ENCODE data around the gene FXR2. TPM values are rescaled to one million over a fixed set of nuclear protein-coding genes. Genes with fewer than 3 reads are reported as not detected.

The FXR2 gene
- total and polyA plus RNA-seq, 9 of the 15 experiments (the other 6 are each of a cell fraction or from before 2014, with no cell fraction given) = 2.0 to 49.3 (median 24.5) TPM

DNA sequence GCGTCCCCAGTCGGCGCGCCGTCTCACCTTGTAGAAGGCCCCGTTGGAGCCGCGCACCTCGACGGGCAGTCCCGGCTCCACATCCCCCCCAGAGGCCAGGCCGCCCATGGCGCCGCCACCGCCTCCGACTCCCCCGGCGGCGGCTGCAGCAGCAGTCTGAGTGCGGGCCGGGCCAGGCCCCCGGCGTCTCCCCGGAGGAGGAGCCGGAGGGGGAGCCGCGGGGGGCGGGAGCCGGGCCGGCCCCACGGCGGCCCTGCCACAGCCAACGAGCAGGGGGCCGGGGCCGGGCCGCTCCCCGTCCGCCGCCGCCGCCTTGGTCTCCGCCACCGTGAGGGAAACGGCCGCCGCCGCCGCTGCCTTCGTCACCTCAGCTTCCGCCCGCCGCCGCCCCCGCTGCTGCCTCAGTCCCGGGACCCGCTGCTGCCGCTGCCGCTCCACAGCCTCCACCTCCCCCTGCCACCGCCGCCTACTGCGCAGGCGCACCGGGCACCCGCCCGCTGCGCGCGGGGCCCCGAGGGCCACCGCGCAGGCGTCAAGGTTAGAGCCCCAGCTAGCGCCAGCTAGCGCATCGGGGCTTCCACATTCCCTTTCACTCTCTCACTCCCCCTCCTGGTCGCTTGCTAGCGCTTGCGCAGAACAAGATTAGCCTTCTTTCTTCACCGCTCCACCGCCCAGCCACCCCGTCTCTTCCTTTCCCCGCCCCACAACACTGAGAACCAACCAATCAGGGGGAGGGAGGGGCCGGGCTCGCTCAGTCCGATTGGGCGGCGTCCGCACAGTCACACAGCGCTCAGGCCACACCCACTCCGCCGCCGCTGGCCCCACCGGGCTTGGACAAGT lies at the start of gene FXR2 (continued):
- no peak for TF ChIP-seq GMEB1 (CRISPR knock-in tag; IDR thresholded peaks at IDR 0.05)
- TF ChIP-seq ZNF589 (CRISPR knock-in tag; IDR thresholded peaks at IDR 0.05; ENCODE audit: low read depth) = no peak
- TF ChIP-seq, protein P1, sequence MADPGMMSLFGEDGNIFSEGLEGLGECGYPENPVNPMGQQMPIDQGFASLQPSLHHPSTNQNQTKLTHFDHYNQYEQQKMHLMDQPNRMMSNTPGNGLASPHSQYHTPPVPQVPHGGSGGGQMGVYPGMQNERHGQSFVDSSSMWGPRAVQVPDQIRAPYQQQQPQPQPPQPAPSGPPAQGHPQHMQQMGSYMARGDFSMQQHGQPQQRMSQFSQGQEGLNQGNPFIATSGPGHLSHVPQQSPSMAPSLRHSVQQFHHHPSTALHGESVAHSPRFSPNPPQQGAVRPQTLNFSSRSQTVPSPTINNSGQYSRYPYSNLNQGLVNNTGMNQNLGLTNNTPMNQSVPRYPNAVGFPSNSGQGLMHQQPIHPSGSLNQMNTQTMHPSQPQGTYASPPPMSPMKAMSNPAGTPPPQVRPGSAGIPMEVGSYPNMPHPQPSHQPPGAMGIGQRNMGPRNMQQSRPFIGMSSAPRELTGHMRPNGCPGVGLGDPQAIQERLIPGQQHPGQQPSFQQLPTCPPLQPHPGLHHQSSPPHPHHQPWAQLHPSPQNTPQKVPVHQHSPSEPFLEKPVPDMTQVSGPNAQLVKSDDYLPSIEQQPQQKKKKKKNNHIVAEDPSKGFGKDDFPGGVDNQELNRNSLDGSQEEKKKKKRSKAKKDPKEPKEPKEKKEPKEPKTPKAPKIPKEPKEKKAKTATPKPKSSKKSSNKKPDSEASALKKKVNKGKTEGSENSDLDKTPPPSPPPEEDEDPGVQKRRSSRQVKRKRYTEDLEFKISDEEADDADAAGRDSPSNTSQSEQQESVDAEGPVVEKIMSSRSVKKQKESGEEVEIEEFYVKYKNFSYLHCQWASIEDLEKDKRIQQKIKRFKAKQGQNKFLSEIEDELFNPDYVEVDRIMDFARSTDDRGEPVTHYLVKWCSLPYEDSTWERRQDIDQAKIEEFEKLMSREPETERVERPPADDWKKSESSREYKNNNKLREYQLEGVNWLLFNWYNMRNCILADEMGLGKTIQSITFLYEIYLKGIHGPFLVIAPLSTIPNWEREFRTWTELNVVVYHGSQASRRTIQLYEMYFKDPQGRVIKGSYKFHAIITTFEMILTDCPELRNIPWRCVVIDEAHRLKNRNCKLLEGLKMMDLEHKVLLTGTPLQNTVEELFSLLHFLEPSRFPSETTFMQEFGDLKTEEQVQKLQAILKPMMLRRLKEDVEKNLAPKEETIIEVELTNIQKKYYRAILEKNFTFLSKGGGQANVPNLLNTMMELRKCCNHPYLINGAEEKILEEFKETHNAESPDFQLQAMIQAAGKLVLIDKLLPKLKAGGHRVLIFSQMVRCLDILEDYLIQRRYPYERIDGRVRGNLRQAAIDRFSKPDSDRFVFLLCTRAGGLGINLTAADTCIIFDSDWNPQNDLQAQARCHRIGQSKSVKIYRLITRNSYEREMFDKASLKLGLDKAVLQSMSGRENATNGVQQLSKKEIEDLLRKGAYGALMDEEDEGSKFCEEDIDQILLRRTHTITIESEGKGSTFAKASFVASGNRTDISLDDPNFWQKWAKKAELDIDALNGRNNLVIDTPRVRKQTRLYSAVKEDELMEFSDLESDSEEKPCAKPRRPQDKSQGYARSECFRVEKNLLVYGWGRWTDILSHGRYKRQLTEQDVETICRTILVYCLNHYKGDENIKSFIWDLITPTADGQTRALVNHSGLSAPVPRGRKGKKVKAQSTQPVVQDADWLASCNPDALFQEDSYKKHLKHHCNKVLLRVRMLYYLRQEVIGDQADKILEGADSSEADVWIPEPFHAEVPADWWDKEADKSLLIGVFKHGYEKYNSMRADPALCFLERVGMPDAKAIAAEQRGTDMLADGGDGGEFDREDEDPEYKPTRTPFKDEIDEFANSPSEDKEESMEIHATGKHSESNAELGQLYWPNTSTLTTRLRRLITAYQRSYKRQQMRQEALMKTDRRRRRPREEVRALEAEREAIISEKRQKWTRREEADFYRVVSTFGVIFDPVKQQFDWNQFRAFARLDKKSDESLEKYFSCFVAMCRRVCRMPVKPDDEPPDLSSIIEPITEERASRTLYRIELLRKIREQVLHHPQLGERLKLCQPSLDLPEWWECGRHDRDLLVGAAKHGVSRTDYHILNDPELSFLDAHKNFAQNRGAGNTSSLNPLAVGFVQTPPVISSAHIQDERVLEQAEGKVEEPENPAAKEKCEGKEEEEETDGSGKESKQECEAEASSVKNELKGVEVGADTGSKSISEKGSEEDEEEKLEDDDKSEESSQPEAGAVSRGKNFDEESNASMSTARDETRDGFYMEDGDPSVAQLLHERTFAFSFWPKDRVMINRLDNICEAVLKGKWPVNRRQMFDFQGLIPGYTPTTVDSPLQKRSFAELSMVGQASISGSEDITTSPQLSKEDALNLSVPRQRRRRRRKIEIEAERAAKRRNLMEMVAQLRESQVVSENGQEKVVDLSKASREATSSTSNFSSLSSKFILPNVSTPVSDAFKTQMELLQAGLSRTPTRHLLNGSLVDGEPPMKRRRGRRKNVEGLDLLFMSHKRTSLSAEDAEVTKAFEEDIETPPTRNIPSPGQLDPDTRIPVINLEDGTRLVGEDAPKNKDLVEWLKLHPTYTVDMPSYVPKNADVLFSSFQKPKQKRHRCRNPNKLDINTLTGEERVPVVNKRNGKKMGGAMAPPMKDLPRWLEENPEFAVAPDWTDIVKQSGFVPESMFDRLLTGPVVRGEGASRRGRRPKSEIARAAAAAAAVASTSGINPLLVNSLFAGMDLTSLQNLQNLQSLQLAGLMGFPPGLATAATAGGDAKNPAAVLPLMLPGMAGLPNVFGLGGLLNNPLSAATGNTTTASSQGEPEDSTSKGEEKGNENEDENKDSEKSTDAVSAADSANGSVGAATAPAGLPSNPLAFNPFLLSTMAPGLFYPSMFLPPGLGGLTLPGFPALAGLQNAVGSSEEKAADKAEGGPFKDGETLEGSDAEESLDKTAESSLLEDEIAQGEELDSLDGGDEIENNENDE (IDR thresholded peaks at IDR 0.05; ENCODE audit: low read depth, low read length) = no peak
- TF ChIP-seq CBX1 (IDR thresholded peaks at IDR 0.05; ENCODE audit: low read depth) = no peak
- TF ChIP-seq ZNF224 (CRISPR knock-in tag; IDR thresholded peaks at IDR 0.05) = no peak
- no peak for TF ChIP-seq LARP7 (IDR thresholded peaks at IDR 0.05)
- TF ChIP-seq CHD2 (IDR thresholded peaks at IDR 0.05; ENCODE audit: low read depth, low read length) = 0 out of 2 replicates have a peak, but pooled peaks have one; percentile 14
- TF ChIP-seq ZBTB7A (IDR thresholded peaks at IDR 0.05; ENCODE audit: borderline replicate concordance, control insufficient read depth, low read depth, low read length) = peak; percentile 62; the same call in 1 of the 2 replicates
- TF ChIP-seq NR2C1 (IDR thresholded peaks at IDR 0.05) = no peak
- no peak for TF ChIP-seq NR2C1 (tag; IDR thresholded peaks at IDR 0.05)
- TF ChIP-seq ZNF124 (CRISPR knock-in tag; IDR thresholded peaks at IDR 0.05) = no peak
- TF ChIP-seq TEAD4 (IDR thresholded peaks at IDR 0.05; ENCODE audit: low read length) = peak; percentile 44; the same call in 1 of the 2 replicates
- TF ChIP-seq TEAD4 (CRISPR knock-in tag; IDR thresholded peaks at IDR 0.05; ENCODE audit: borderline replicate concordance) = no peak
- no peak for TF ChIP-seq ZNF134 (CRISPR knock-in tag; conservative IDR thresholded peaks at IDR 0.05)

Data from K562 (cell line).